Measurements from ENCODE around the gene PADI4. TPM values are rescaled to one million over a fixed set of nuclear protein-coding genes. Genes with fewer than 3 reads are reported as not detected.

Gene PADI4
- total RNA-seq, 1 experiment from 2014 or later, result not detected

- CTCF ChIA-PET, result no interaction called here
- intact Hi-C loops (cut with micrococcal nuclease; ENCODE audit: unreplicated experiment), result no loop called here
- Mint-ChIP-seq H3K27ac (ENCODE audit: unreplicated experiment) (no peak overlapping the region), H3K9me3 (ENCODE audit: low read depth, unreplicated experiment) (no peaks in the 10 kb centered on the region), H3K36me3 (ENCODE audit: insufficient read depth, unreplicated experiment) (no peaks in the 10 kb centered on the region), H3K4me3 (ENCODE audit: low read depth, unreplicated experiment) (no peak overlapping the region), H3K4me1 (ENCODE audit: low read depth, unreplicated experiment) (no peaks in the 10 kb centered on the region), H3K27me3 (ENCODE audit: unreplicated experiment) (peaks cover 15% of the 10 kb centered on the region)
- BruUV-seq (replicated peaks), result no TSS peak
- no peak for DNase-seq
- TF ChIP-seq, protein P1, sequence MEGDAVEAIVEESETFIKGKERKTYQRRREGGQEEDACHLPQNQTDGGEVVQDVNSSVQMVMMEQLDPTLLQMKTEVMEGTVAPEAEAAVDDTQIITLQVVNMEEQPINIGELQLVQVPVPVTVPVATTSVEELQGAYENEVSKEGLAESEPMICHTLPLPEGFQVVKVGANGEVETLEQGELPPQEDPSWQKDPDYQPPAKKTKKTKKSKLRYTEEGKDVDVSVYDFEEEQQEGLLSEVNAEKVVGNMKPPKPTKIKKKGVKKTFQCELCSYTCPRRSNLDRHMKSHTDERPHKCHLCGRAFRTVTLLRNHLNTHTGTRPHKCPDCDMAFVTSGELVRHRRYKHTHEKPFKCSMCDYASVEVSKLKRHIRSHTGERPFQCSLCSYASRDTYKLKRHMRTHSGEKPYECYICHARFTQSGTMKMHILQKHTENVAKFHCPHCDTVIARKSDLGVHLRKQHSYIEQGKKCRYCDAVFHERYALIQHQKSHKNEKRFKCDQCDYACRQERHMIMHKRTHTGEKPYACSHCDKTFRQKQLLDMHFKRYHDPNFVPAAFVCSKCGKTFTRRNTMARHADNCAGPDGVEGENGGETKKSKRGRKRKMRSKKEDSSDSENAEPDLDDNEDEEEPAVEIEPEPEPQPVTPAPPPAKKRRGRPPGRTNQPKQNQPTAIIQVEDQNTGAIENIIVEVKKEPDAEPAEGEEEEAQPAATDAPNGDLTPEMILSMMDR (IDR thresholded peaks at IDR 0.05; ENCODE audit: unreplicated experiment), result no peak
Measured at GRCh38 chr1:17278996-17279830, 28.8 kb upstream of the PADI4 start.

- no peak overlapping the region for H3K4me3 Mint-ChIP-seq (ENCODE audit: low read depth, unreplicated experiment)
- H3K9me3 Mint-ChIP-seq (ENCODE audit: low read depth, unreplicated experiment), result no peaks in the 10 kb centered on the region
- intact Hi-C loops (cut with micrococcal nuclease; ENCODE audit: unreplicated experiment), result no loop called here
- CTCF ChIA-PET, result no interaction called here
- TF ChIP-seq, protein P1 (IDR thresholded peaks at IDR 0.05; ENCODE audit: unreplicated experiment), result no peak
- DNase-seq, result no peak
- no peaks in the 10 kb centered on the region for H3K36me3 Mint-ChIP-seq (ENCODE audit: insufficient read depth, unreplicated experiment)
- BruUV-seq (replicated peaks), result no TSS peak
- no peaks in the 10 kb centered on the region for H3K4me1 Mint-ChIP-seq (ENCODE audit: low read depth, unreplicated experiment)
- H3K27ac Mint-ChIP-seq (ENCODE audit: unreplicated experiment), result no peak overlapping the region
- H3K27me3 Mint-ChIP-seq (ENCODE audit: unreplicated experiment), result peaks cover 15% of the 10 kb centered on the region
Measured at GRCh38 chr1:17280436-17280835, 27.6 kb upstream of the PADI4 start.

GRCh38 chr1:17280894-17281293 lies 27.1 kb upstream of the PADI4 start:
- H3K9me3 Mint-ChIP-seq (ENCODE audit: low read depth, unreplicated experiment), result no peaks in the 10 kb centered on the region
- no peak for DNase-seq
- H3K27ac Mint-ChIP-seq (ENCODE audit: unreplicated experiment), result no peak overlapping the region
- H3K4me1 Mint-ChIP-seq (ENCODE audit: low read depth, unreplicated experiment), result no peaks in the 10 kb centered on the region
- no TSS peak for BruUV-seq (replicated peaks)
- H3K36me3 Mint-ChIP-seq (ENCODE audit: insufficient read depth, unreplicated experiment), result no peaks in the 10 kb centered on the region
- intact Hi-C loops (cut with micrococcal nuclease; ENCODE audit: unreplicated experiment), result no loop called here
- peaks cover 15% of the 10 kb centered on the region for H3K27me3 Mint-ChIP-seq (ENCODE audit: unreplicated experiment)
- CTCF ChIA-PET, result no interaction called here
- H3K4me3 Mint-ChIP-seq (ENCODE audit: low read depth, unreplicated experiment), result no peak overlapping the region
- TF ChIP-seq, protein P1 (IDR thresholded peaks at IDR 0.05; ENCODE audit: unreplicated experiment), result no peak

DNA sequence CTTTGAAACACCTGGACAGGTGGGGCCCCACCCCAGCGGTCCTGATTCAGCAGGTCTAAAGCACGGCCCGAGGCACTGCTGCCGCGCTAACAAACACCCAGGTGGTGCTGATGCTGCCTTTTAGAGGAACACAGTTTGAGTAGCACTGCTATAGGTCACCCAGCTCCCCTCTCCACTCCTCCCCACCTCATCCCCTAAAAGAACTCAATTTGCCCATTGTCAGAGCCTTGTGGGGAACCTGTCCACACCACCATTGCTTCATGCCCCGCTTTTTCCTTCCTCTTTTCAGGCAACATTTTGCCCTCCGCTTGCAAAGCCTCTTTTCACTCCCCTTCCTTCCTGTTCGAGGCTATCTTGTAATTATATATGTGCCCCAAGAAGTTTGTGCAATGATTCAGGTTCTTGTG lies 26.2 kb upstream of the PADI4 start:
- no peak for DNase-seq
- Mint-ChIP-seq H3K27me3 (ENCODE audit: unreplicated experiment) (peaks cover 15% of the 10 kb centered on the region), H3K36me3 (ENCODE audit: insufficient read depth, unreplicated experiment) (no peaks in the 10 kb centered on the region), H3K9me3 (ENCODE audit: low read depth, unreplicated experiment) (no peaks in the 10 kb centered on the region), H3K4me3 (ENCODE audit: low read depth, unreplicated experiment) (no peak overlapping the region), H3K4me1 (ENCODE audit: low read depth, unreplicated experiment) (no peaks in the 10 kb centered on the region), H3K27ac (ENCODE audit: unreplicated experiment) (no peak overlapping the region)
- CTCF ChIA-PET, result no interaction called here
- TF ChIP-seq, protein P1 (IDR thresholded peaks at IDR 0.05; ENCODE audit: unreplicated experiment), result no peak
- intact Hi-C loops (cut with micrococcal nuclease; ENCODE audit: unreplicated experiment), result no loop called here
- BruUV-seq (replicated peaks), result no TSS peak
